SIG-M5 treated with dmso at 0.1 percent for 504 hours (cell line): Measurements from ENCODE around the gene LYSMD4.
A peak's percentile ranks its signal among the peaks of the same experiment; 100 is the strongest.

Experiments
- DNase-seq: peaks from one replicate; lab custom pipeline; 2025; ENCODE audit not compliant: unreplicated experiment; lab: John Stamatoyannopoulos, UW

LYSMD4 gene

DNA sequence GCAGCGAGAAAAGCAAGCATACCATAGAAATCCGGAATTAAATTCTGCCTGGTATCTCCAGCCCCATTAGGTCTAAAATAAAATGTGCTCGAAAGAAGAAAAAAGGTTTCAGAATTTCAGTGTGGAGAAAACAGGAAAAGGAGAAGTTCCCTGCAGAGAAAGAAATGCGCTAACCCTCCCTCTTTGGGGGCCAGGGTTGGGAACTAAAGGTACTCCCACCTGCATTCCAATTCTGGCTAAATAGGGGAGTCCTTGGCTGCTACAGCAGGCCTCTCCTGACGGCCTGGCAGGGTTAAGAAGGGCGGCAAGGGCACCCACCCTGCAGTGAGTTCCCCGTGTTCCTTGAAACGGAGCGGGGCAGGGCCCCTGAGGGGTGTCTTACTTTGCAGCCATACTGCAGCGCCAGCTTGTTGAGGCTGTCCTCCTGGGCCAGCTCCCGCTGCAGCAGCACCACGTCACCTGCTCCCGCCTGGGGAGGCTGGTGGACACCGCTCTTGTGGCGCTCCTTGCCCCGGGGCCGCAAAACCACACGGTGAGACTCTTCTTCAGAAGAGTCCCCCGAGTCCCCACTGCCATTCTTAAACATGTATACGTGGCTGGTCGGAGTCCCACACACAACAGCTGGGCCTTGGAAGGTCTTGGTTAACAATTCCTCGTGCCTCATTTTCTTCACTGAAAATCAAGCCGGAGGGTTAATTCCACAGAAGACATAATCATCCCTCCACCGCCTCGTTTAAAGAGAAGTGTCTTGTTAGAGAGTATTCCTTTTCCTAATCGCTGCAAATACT, 1.7 kb downstream of the LYSMD4 start:
- no peak for DNase-seq

DNA sequence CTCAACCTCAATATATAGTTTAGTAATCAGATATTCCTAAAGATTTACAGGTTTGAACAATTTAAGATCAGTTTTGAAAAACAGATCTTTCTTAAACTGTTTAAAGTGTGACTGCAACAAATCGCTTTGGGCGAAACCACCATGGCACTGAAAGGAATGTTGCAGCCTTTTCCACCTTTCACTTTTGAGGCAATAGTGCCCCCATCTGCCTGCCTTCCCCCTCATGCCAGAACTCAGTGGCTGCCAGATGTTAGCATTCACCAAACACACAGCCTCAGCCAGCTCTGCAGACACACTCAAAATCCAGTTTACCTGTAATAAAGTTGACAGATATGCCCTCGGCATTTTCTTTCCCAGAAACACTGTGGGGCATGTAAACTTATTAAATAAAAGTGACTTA, 3.3 kb downstream of the LYSMD4 start:
- no peak for DNase-seq

DNA sequence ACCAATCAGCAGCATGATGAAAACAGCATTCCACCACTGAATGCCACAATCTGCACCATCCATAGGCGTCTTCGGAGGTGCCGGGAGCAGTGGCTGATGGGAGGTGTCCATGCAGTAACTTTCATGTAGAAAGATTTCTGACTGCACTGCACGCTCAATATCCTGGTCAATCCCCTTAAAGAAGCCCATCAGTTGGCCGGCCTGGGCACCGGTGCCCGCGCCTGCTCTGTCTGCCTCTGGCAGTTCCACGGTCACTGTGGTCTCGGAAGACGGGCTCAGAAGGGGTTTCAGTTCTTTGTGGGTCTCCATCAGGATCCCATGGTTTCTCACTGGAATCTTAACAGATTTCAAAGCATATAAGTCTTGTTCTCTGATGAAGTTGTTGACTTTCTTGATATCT, 3.9 kb downstream of the LYSMD4 start:
- DNase-seq: no peak

DNA sequence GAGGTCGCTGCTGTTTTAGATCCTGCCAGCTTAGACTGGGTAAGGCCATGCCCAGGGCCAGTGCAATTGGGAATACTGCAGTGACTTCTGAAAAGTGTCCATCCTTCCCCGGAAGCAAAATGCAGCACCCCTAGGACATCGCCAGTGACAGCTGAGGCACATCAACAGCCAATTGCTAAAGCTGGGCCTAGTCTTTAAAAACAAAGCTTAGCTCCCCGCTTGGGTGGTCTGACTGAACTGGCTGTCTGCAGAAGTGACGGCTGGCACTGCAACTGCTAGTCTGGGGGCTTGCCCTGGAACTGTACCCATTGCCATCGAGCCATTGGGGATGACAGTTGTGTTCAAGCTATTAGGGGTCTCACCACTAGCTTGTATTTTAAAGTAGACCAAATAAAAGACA, 4.3 kb downstream of the LYSMD4 start:
- no peak for DNase-seq

DNA sequence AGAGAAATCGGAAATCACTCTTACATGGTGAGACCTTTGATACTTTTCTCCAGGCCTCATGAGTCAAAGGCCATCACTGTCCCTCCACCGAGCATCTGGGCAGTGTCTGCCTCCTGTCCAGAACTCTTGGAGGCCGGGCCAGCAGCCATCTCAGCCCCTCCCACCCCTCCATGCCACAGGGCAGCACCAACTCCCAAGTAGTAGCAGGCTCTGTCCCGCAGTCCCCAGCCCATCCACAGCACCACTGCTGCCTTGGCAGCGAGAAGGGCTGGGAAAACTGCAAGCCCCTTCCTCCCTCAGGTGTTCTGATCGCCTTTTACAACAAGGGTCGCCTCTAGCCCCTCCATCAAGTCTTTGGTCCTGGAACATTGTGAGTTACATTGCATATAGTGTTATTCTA, 5.5 kb downstream of the LYSMD4 start:
- DNase-seq: no peak

DNA sequence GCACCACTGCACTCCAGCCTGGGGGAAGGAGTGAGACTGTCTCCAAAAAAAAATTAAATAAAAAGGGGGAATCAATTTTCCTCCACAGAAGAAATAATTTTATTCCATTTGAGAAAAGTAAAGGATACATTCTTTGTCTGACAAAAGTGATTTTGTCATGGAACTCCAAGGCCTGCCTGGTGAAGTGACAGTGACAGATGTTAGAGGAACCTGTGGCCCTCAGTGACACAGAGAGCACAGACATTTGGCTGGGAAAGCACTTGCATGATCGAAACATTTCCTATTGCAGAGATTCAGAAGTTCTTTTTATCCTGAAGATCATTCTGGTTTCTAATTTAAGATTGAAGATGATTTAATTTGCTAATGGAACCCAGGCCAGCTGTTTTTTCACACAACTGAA, 5.9 kb downstream of the LYSMD4 start:
- DNase-seq: no peak

DNA sequence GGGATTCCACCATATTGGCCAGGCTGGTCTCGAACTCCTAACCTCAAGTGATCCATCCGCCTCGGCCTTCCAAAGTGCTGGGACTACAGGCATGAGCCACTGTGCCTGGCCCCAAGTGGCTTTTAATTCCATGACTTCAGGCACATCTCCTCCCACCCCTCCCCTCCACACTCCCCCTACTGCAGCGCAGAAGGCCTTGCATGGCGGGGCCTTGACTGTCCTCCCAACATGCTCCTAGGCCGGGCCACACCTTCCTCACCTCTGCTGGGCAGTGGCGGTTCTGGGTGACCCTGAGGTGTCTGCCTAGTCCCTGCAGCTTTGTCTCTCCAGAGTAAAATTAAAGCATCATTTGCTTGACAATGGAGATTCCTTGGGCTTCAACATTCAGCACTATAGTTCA, 6.9 kb downstream of the LYSMD4 start:
- no peak for DNase-seq

DNA sequence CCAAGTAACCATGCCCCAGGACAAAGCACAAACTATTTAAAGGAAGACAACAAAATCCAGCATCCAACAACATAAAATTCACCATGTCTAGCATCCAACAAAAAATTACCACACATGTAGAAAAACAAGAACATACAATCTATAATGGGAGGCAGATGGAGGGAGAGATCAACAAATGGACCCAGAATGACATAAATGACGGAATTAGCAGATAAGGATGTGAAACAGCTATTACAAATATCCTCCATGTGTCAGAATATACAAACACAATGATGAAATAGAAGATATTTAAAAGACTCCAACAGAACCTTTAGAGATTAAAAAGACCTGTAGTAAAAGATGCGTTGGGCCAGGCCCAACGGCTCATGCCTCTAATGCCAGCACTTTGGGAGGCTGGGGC, 10.8 kb downstream of the LYSMD4 start:
- DNase-seq: no peak

DNA sequence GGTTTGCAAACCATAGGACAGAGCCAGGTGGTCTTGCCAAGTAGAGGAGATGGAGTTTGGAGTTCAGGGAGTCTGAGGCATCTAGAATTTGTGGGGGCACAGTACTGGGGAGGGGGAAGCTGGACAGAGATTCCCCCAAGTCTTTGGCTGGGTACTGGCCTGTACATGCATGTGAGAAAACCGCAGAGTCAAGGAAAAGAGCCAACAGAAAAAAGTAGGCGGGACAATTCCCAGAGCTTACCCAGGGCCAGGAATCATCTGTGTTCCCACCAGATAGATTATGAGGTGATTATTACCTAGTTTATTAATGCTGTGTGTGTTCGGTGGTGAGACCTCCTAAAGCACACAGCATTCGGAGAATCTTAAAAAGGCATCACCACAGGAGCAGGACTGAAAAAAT, 11.3 kb downstream of the LYSMD4 start:
- no peak for DNase-seq

DNA sequence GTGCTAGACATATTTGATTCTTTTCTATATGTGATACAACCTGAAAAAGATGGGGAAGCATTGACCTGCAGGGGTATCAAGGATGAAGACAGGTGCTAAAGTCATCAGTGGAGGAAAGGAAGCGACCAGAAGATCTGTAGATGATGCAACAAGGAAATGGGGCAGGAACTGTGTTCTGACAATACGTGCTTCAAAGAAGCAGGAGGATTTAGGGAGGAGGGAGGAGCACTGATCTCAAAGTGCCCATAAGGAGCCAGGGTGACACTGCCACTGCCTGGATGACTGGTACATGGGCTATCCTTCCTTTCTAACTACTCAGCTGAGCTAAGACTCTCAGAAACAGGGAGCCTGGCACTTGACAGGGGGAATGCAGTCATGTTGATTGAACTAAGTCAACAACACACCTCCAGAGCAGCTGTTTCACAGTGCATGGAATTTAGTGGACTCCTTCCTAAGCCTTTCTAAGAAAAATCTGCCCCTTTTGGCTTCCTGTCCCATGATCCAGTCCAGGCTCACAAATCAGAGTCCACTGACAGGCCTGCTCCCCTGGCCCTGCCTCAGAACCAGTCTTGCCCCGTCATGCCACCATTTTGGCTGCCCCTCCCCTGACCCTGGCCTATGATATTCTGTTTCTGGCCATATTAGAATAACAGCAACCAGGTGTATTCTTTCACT, 12.0 kb downstream of the LYSMD4 start:
- no peak for DNase-seq

DNA sequence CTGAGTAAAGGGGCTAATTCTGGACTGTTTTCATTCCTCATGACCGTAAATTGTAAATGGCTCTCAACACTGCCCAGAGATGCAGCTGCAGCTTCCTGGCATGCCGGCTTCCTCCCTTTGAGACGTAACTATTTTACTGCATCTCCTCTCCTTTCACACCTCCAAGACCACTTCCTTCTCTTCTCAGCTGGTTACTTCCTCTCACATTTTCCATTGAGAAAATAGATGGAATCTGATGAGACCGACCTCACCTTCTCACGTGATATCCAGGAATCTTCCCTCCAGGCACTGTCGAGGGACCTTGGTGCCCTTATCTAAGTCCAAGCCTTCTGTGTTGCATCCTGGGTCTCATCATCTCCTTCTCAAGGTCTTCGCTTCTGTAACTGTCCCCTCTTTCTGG, 12.7 kb downstream of the LYSMD4 start:
- no peak for DNase-seq

DNA sequence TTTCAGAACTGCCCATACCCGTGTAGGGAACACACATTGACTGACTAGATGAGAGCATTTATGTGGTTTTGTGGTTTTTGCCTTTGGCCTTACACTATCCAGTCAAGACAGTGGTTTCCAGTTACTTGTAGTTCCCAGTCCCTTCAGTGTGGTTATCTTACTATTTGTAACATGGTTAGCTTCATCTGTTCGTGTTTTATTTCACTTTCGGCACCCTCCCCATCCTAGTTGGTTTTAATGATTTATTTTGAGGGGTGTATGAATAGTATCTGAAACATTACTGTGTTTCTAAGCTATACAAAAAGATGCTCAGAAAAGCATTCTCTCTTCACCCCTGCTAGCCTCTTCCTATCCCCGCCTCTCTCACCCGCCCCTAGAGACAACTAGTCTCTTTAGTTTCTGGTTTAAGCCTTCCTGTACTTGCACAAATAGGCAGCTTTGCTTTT, 14.1 kb downstream of the LYSMD4 start:
- peak; percentile 39 for DNase-seq

DNA sequence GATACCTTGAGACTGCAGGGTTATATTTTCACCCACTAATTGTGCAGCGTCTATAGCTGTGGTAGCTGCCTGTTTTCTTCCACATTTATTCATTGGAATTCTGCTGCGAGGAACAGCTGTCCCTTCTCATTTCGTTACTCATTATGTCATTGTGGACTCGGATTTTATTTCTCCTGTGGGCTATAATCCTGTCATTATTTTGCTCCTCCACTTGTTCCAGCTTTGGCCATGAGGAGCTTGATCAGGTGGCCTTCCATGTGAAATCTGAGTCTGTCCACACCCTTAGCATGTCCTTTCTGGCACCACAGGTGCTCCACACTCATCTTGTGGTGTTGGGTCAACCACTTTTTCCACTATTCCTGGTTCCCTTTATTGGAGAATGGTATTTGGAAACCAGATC, 14.8 kb downstream of the LYSMD4 start:
- no peak for DNase-seq

DNA sequence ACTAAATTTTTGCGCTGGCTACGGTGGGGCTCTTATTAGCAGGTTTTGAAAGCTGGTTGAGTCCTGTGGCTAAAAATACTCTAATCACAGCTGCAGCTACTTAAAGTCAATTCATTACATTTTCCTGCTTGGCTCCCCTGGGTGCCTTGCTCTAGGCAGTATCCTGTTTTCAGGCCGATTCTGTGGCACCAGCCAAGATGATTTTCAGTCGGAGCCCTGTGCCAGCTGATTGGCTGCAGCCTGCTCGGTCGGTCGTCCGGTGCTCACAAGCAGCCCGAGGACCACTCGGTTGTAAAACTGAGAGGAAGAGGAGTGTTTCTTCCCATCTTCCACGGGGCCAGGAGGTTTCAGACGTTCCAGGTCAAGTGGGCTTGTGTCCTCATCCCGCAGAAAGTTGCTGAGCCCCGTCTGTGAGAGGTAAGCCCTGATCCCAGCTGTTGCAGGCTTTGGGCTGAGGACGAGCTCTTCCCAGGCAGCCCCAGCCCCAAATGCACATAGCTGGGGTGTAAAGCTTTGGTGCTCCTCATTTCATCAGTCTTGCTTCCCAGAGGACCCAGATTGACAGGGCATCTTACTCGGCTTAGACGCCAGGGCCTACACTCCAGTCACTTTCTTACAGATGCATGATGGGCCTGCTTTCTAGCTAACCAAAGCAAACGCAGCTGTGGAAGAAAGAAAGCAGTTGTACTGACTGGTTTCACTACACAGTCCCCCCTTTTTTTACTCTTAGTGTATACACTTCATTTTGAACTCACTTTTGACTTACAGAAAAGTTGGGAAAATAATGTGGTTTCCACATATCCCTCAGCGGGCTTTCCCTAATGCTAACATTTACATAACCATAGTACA, 15.9 kb downstream of the LYSMD4 start:
- no peak for DNase-seq

DNA sequence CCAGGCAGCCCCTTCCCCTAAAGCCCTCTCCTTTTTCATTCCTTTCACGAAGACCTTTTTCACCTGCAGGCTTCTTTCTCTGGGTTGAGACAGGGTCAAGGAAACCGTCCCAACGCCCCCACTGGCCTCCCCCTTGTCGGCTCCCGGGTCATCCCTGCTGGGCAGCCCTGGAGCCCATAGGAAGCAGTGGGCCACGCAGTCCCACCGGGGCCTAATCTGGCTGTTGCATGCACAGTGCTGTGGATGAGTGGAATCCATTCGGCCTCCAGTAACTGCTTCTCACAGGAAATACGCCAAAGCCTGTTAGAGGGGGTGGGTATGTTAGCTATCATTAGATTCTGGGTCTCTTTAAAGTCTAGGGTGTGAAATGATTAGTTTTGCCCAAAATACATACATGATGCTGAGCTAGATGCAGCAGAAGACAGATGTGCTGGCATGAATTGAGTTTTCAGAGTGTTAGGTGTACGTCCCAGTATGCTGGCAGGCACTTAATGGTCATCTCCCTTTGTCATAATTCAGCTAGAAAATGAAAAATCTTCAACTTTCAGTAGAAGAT, 16.6 kb downstream of the LYSMD4 start:
- no peak for DNase-seq

DNA sequence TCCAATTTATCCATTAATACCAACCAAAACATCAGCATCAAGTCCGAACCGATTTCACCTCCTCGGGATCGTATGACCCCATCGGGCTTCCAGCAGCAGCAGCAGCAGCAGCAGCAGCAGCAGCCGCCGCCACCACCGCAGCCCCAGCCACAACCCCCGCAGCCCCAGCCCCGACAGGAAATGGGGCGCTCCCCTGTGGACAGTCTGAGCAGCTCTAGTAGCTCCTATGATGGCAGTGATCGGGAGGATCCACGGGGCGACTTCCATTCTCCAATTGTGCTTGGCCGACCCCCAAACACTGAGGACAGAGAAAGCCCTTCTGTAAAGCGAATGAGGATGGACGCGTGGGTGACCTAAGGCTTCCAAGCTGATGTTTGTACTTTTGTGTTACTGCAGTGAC, 20.8 kb downstream of the LYSMD4 start:
- no peak for DNase-seq

DNA sequence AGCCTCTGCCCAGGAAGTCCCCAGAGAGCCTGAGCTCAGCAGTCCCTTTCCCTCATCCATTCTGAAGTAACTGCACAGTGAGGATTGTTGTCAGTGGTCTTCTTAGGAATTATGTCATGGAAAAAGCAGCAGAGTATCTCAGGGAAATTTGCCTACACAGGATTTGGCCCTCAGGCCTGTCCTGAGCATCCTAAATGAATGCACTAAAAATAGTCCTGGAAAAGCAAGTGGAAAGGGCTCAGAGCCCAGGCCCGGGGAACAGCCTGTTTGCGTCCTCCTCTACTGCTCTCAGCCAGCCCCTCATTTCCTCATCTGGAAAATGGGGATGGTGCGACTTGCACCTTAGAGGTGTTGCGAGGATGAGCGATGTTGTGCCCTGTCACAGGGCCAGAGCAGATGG, 21.6 kb downstream of the LYSMD4 start:
- no peak for DNase-seq

DNA sequence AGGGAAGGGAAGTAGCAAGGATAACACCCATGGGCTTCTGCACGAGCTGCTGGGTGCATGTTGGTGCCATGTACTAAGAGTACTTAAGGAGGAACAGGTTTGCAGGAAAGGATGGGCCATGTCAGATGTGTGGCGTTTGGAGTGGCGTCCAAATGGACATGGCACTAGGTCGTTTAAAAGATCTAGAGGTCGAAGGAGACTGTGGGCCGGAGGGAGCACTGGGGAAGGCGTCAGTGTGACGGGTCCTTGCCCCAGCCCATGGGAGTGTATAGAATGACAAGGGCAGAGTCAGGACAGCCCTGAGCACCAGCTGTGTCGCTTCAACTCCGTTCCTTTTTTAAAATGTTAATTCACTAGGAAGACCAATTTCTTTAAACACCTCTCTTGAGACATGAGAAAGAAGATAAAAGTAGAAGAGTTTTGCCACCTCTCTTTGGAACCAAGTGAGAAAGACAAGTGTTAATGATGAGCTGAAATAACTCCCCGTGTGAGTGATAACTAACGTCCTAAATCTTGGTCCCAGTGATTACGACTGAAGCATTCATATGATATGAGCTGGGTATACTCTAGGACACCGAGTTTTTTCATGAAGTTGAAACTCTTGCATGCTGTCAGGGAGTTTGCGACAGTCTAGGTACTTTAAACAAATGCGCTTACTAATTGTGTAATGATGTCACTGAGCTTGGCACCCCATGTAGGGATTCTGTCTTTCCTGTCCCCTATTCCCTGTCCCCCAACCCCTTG, 23.8 kb downstream of the LYSMD4 start:
- no peak for DNase-seq

DNA sequence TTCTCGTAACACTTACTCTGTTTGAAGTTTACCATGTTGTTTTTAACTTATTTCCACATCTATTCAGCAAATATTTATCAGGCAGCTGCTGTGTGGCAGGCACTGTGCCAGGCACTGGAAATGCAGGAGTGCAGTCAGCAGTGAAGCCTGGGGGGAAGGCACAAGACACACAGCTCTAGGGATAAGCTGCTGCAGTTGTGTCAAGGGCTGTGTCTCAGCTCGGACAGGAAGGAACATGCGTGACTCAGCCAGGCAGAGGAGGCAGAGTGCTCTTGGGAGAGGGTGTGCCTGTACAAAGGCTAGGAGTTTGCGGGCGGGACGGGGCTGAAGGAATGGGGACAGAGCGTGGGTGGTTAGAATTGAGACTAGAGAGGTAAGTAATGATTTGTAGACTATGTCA, 24.7 kb downstream of the LYSMD4 start:
- DNase-seq: no peak

DNA sequence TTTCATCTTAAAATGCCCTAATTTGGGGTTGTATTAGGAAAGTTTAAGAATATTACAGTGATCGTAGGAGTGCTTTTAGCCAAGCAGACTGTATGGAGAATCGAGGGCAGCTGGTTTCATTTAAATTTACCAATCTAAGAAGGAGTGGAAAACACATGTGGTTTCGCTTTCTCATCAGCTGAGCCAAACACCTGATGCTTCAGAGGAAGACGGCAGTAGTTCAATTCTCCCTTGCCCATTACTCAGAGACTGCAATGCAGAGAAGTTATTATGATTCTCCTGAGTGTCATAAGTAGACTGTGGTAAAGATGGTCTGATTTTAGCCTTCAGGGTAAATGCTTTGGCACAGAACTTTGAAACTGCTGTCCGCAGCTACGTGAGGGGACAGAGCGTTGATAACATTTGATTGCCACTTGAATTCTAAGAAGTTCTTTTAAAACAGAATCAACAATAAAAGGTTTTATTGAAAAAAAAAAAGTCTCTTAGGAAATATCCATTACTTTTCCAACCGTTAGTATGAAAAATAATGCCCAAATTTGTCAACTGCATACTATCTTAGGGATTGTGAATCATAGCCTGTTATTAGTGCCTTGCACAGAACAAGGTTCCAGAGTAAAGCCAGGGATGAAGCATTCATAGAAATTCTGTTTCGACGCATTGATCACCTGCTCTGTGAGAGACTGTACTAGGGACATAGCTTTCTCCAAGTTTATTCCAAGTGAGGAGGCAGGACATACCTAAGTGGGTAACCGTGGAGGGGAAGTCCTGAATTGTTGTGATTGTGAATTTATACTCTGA, 25.6 kb downstream of the LYSMD4 start:
- no peak for DNase-seq
